GM21576 (cell line): Measurements from ENCODE around the gene ABCC5.
"Not testable (repeated sequence)": the region's sequence is repeated elsewhere in the genome, so short reads cannot be mapped to it uniquely, and the experiment has no call there.

Experiments used
- ATAC-seq: cut with Tn5 transposase; IDR thresholded peaks from one replicate; pipeline ENCODE4 v1.9.1; 2021; ENCODE audit warnings: mild to moderate bottlenecking, moderate library complexity; ENCODE audit not compliant: unreplicated experiment

Gene ABCC5

GRCh38 chr3:184017672-184018423 lies at the start of gene ABCC5:
TSS of gene ABCC5 (minus strand) at chr3:184017884. CDS start at chr3:184014392, 3,492 bp downstream.
- ATAC-seq: peak; percentile 98

- ATAC-seq: no peak
These were observed 48.5 kb upstream of the ABCC5 start for GRCh38 chr3:184066211-184066610.

GRCh38 chr3:184062637-184063036 lies 45.0 kb upstream of the ABCC5 start:
- no peak for ATAC-seq

GRCh38 chr3:184059424-184059823 lies 41.7 kb upstream of the ABCC5 start:
- ATAC-seq: no peak

- ATAC-seq: no peak
These were observed 40.3 kb upstream of the ABCC5 start for GRCh38 chr3:184058029-184058428.

- no peak for ATAC-seq
These were observed 35.1 kb upstream of the ABCC5 start, which contains the start of gene HTR3C for GRCh38 chr3:184052767-184053166. TSS of gene HTR3C (plus strand) at chr3:184053047. CDS start at chr3:184053081, 34 bp downstream.

GRCh38 chr3:184050217-184050847 lies 32.6 kb upstream of the ABCC5 start:
- ATAC-seq: no peak

GRCh38 chr3:184045995-184046394 lies 28.3 kb upstream of the ABCC5 start:
- ATAC-seq: no peak

- no peak for ATAC-seq
These were observed 24.9 kb upstream of the ABCC5 start for GRCh38 chr3:184042617-184043016.

GRCh38 chr3:184040010-184040409 lies 22.3 kb upstream of the ABCC5 start:
- no peak for ATAC-seq

- no peak for ATAC-seq
These were observed 21.7 kb upstream of the ABCC5 start for GRCh38 chr3:184039414-184039813.

- ATAC-seq: not testable (repeated sequence)
These were observed 20.6 kb upstream of the ABCC5 start for GRCh38 chr3:184038307-184038706.

GRCh38 chr3:184037816-184038215 lies 20.1 kb upstream of the ABCC5 start:
- no peak for ATAC-seq

GRCh38 chr3:184031187-184031792 lies 13.6 kb upstream of the ABCC5 start, which contains the start of gene HTR3D:
TSS of gene HTR3D (plus strand) at chr3:184031742. CDS start at chr3:184031742, 0 bp downstream.
- no peak for ATAC-seq

- no peak for ATAC-seq
These were observed 12.9 kb upstream of the ABCC5 start for GRCh38 chr3:184030536-184030935.

GRCh38 chr3:184029443-184029842 lies 11.8 kb upstream of the ABCC5 start:
- ATAC-seq: no peak

- ATAC-seq: not testable (repeated sequence)
These were observed 10.7 kb upstream of the ABCC5 start for GRCh38 chr3:184028275-184028890.

- ATAC-seq: not testable (repeated sequence)
These were observed 7.6 kb upstream of the ABCC5 start for GRCh38 chr3:184025256-184025655.

- ATAC-seq: no peak
These were observed 4.6 kb upstream of the ABCC5 start for GRCh38 chr3:184022323-184022722.

- no peak for ATAC-seq
These were observed 815 bp upstream of the ABCC5 start for GRCh38 chr3:184018424-184018973.
